Stimulated activated CD4-positive, alpha-beta T cell treated with anti-CD3 and anti-CD28 coated beads, TNF-alpha, amount 100 ng/mL, for 48 hours (primary cell): ENCODE measurements around the gene ARRDC5.
"Not testable (repeated sequence)": the region's sequence is repeated elsewhere in the genome, so short reads cannot be mapped to it uniquely, and the experiment has no call there.

Source experiments
- DNase-seq, 3 donors: peaks; one replicate each; pipeline ENCODE4 v3.0.0-alpha.2; 2020; ENCODE audit warnings: low read depth in 3 of 3

ARRDC5 gene

DNA sequence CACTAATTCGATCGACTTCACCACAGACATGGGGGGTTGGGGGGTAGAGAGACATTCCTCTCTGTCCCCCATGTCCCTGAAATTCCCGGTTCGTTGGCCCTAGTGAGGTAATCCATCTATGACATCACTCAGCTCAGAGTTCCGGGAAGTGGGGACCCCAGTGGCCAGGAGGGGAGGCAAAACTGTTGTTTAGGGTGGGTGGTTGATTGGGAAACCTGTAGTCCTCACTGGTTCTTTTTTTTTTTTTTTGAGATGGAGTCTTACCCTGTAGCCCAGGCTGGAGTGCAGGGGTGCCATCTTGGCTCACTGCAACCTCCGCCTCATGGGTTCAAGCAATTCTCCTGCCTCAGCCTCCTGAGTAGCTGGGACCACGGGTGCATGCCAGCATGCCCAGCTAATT lies at the start of gene ARRDC5:
Gene ARRDC5, minus strand, starts transcription at position 101 of the 400 bp plus-strand sequence. Its CDS starts 71 bp downstream, at position 30.
- DNase-seq = no peak

DNA sequence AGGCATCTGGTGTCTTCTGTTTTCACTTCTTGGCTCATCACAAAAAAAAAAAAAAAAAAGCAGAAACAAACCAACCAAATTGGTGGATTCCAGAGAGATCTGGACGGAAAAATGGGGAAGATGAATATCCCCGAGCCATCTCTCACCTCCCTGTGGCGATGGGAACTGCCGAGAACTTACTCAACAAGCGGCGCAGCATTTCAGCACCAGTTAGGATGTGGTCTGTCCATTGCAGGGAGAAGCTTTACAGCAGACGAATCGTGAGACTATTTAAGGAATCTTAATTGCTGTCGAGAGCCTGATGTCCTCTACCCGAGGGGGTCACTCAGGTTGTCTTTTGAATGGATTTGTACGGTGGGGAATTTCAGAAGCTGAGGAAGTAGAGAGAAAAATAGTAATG lies 49.0 kb upstream of the ARRDC5 start:
- no peak for DNase-seq

- DNase-seq = not testable (repeated sequence)
Observed at GRCh38 chr19:4950650-4951049, 48.0 kb upstream of the ARRDC5 start.

DNA sequence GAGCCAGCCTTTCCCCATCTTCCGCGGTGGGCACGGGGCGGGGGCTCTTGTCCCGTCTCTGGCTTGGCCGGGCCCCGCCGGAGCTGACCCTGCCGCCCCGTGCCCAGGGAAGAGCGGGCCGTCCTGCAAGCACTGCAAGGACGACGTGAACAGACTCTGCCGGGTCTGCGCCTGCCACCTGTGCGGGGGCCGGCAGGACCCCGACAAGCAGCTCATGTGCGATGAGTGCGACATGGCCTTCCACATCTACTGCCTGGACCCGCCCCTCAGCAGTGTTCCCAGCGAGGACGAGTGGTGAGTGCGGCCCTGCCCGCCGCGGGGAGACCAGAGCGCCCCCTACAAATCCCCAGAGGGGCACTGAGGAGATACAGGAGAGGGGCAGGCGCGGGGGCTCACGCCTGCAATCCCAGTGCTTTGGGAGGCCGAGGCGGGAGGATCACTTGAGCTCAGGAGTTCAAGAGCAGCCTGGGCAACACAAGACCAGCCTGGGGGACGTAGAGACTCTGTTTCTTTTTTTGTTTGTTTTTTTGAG lies 39.0 kb upstream of the ARRDC5 start:
- DNase-seq = not testable (repeated sequence)

DNA sequence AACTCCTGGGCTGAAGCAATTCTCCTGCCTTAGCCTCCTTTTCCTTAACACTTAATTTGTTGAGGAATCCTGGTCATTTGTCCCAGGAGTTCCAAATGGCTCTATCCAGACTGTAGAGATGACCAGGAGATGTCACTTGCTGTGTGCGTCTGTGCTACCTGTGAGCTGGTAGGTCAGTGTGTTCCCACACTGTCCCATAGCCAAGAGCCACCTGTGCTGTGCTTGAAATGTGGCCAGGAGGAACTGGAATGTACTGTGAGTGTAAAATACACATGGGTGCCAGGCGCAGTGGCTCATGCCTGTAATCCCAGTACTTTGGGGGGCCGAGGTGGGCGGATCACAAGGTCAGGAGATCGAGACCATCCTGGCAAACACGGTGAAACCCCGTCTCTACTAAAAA lies 36.8 kb upstream of the ARRDC5 start:
- DNase-seq = no peak

GRCh38 chr19:4938461-4938860 lies 35.8 kb upstream of the ARRDC5 start:
- DNase-seq = not testable (repeated sequence)

- no peak for DNase-seq
Observed at GRCh38 chr19:4937060-4937459, 34.4 kb upstream of the ARRDC5 start.

GRCh38 chr19:4935444-4935843 lies 32.7 kb upstream of the ARRDC5 start:
- no peak for DNase-seq

DNA sequence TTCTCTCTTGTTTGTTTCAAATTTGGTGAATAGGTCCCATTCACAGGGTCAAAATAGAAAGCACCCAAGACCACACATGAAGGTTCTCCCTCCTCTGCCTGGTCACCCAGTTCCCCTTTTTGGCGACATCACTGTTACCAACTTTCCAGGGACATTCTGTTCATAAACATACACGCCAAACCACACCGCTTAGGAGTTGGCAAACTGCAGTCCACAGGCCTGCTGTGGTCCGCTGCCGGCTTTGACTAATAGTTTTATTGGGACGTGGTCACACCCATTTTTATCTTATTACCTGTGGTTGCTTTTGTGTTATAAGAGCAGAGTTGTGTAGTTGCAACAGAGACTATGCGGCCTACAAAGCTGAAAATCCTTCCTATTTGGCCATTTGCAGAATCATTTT lies 30.8 kb upstream of the ARRDC5 start:
- no peak for DNase-seq

DNA sequence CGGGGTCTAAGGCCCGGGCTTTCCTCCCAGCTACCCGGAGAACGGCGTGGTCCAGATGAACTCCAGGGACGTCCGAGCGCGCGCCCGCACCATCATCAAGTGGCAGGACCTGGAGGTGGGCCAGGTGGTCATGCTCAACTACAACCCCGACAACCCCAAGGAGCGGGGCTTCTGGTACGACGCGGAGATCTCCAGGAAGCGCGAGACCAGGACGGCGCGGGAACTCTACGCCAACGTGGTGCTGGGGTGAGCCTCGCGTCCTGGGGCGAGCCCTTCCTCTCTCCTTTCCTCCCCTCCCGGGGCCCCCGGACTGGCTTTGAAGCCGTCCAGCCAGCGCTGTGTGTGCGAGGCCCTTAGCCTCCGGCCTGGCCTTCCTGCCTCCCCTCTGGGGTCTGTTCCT lies 30.0 kb upstream of the ARRDC5 start:
- no peak for DNase-seq

DNA sequence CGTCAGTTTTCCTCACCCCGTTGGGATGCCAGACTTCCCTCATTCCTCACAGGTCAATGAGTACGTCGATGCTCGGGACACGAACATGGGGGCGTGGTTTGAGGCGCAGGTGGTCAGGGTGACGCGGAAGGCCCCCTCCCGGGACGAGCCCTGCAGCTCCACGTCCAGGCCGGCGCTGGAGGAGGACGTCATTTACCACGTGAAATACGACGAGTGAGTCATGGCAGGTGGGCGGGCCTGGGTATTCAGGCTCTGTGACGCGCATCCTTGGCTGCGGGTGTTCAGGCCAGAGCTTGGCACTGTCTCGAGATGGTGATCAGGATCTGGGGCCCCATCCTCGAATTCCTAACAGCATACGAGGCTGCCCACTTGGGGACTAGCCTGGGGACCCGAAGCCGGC lies 28.0 kb upstream of the ARRDC5 start:
- DNase-seq = no peak

DNA sequence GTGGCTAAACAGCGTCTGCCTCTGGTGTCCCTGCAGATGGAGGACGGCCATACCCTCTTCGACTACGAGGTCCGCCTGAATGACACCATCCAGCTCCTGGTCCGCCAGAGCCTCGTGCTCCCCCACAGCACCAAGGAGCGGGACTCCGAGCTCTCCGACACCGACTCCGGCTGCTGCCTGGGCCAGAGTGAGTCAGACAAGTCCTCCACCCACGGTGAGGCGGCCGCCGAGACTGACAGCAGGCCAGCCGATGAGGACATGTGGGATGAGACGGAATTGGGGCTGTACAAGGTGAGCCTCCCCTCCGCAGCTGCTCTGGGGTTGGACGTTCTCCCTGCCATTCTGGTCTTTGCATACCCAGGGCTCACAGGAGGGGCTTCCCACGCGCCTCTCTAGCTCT lies 26.5 kb upstream of the ARRDC5 start:
- DNase-seq = no peak

DNA sequence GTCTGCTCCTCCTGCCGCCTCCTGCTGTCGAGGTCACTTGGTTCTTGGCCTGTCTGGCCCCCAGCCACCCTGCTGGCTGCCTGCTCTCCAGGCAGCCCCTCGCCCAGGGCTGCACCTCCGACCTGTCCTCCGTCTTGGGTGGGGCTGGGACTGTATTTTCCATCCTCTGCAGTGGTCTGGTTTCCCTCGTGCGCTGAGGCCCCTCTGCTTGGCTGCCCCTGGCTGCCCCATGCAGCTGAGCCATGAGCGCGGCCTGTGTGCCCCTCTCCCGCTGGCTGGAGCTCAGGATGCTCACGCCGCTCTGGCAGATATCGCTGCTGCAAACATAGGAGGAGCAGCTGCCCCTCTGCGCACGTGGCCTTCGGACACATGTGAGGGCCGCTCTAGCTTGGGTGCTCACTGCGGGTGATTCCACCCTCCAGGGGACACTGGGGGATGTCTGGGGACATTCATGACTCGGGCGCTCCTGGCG lies 20.6 kb upstream of the ARRDC5 start:
- no peak for DNase-seq

DNA sequence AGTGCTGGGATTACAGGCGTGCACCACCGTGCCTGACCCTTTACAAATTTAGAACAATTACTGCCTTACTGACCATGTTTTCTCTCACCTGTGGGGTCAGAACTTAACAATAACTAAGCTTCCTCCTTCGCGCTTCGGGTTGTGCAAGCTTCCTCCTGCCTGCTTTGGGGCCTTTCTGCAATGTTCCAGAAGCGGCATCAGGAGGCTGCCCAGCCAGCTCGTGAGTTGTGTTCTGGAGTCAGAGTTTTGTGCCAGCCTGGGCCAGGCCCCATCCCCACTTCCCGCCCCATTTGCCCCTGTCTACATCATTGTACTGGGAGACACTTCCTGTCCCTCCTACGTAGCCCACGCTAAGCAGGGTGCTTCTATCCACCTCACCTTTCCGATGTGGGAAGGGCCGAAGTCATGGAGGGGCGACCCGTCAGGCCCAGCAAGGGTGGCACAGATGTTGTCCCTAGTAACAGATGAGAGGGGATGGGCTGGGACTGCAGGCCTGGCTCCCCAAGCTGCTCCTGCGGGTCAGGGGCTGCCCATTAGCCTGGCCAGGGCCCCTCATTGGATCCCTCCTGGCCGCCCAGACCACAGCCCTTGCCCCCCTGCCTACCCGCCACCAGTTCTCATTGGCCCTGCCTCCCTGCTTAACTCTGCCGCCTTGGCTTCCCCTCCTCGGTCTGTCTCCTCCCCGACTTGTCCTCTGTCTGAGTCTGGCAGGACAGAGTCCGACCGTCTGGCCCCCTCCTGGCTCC lies 20.0 kb upstream of the ARRDC5 start:
- no peak for DNase-seq

GRCh38 chr19:4916292-4917082 lies 13.8 kb upstream of the ARRDC5 start:
- DNase-seq = no peak

GRCh38 chr19:4914736-4915501 lies 12.2 kb upstream of the ARRDC5 start:
- peak; percentile 36 to 64 (median 50) for DNase-seq

GRCh38 chr19:4913996-4914735 lies 11.5 kb upstream of the ARRDC5 start:
- no peak for DNase-seq

DNA sequence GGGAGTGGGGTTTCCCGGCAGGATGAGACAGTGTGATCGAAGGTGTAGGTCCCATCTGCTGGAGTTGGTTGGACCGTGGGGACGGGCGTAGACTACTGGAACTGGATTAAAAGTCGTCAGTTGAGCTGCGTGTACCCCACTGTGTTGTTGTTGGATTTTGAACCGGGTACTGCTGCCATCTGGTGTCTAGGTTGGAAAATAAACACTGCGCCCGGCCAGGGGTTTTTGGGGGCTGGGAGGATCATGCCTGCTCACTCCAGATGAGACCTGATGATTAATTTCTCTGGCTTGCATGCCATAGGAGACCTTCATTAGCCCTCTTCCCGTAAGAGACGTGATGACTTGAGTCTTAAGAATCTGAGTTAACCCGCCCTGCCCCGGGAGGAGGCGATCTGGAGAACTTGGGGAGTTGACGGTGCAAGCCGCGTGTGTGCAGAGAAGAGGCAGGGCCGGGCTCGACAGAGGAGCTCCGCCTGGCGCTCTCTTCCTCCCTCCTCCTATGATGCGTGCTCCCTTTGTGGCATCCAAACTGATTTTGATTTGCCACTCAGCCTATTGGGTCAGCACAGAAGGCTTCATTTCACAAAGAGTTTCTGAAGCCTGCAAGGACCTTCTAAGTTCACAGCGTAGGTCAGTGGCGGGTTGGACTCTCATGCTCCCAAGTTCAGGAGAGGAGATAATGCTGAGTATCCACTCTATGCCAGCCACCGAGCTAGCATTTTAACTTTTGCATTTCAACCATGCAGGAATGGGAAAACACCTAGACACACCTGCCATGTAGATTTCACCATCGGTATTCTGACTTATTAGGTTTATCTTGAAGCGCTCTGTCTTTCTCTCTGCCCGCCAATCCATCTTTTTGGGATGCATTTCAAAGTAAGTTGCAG lies 9.3 kb upstream of the ARRDC5 start:
- peak; percentile 52 to 72 (median 66) for DNase-seq

GRCh38 chr19:4911314-4911713 lies 8.6 kb upstream of the ARRDC5 start:
- DNase-seq = no peak

- no peak for DNase-seq
Observed at GRCh38 chr19:4910594-4911281, 8.0 kb upstream of the ARRDC5 start.
